GM19025 (cell line): ENCODE results near the gene CCNY.
"Not testable (repeated sequence)": the region's sequence is repeated elsewhere in the genome, so short reads cannot be mapped to it uniquely, and the experiment has no call there.

Experiments
- ATAC-seq: cut with Tn5 transposase; IDR thresholded peaks from one replicate; pipeline ENCODE4 v1.9.1; 2021; ENCODE audit warnings: mild to moderate bottlenecking, low read depth, moderate library complexity; ENCODE audit not compliant: unreplicated experiment

CCNY gene

GRCh38 chr10:35336084-35336831 lies at the start of gene CCNY:
Gene CCNY (plus strand): TSS chr10:35336509. CDS start chr10:35337054, 545 bp downstream.
- ATAC-seq = peak; percentile 65

GRCh38 chr10:35289198-35289597 lies 47.1 kb upstream of the CCNY start:
- ATAC-seq = no peak

DNA sequence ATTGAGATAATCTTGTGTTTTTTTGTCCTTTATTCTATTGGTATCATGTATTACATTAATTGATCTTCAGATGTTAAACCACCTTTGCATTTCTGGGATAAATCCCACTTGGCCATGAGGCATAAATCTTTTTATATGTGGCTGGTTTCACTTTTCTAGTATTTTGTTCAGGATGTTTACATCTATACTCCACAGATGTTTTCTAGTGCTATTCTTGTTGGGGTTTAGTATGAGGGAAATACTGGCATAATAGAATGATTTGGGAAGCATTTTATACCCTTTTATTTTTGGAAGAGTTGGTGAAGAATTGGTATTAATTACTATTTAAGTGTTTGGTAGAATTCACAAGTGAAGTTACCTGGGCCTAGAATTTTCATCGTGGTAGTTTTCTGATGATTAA lies 41.8 kb upstream of the CCNY start:
- no peak for ATAC-seq

GRCh38 chr10:35299016-35299415 lies 37.3 kb upstream of the CCNY start:
- ATAC-seq = no peak

GRCh38 chr10:35300063-35300699 lies 36.1 kb upstream of the CCNY start:
- peak; percentile 91 for ATAC-seq

- ATAC-seq = no peak
These were observed 31.7 kb upstream of the CCNY start for GRCh38 chr10:35304649-35305048.

DNA sequence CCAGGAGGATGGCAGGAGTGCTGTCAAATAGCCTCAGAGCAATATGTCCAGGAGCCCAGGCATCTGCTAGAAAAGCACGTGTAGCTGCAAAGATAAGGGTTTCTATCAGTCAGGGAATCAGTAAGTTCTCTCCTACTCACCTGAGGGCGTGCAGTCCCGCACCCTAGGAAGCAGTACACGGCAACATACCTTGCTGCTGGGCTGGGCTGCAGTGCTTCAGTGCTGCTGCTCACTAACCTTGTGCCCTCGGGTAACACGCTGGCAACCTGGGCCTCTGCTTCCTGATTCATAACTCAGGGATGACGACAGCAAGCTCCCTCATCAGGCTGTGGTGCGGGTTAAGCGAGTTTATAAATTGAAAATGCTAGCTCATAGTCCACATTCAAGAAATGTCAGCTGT lies 29.5 kb upstream of the CCNY start:
- no peak for ATAC-seq

GRCh38 chr10:35307297-35307696 lies 29.0 kb upstream of the CCNY start:
- no peak for ATAC-seq

GRCh38 chr10:35308809-35309208 lies 27.5 kb upstream of the CCNY start:
- ATAC-seq = no peak

GRCh38 chr10:35314142-35314541 lies 22.2 kb upstream of the CCNY start:
- ATAC-seq = not testable (repeated sequence)

DNA sequence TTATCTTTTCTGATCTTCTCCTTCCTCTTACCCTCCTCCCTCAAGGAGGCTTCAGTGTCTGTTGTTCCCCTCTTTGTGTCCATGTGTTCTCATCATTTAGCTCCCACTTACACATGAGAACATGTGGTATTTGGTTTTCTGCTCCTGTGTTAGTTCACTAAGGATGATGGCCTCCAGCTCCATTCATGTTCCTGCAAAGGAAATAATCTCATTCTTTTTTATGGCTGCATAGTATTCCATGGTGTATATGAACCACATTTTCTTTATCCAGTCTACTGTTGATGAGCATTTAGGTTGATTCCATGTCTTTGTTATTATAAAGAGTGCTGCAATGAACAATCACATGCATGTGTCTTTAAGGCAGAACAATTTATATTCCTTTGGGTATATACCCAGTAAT lies 21.1 kb upstream of the CCNY start:
- ATAC-seq = not testable (repeated sequence)

- ATAC-seq = no peak
These were observed 19.9 kb upstream of the CCNY start for GRCh38 chr10:35316218-35316967.

- ATAC-seq = no peak
These were observed 17.8 kb upstream of the CCNY start for GRCh38 chr10:35318551-35318950.

- no peak for ATAC-seq
These were observed 16.0 kb upstream of the CCNY start for GRCh38 chr10:35320341-35320740.

GRCh38 chr10:35322636-35323035 lies 13.7 kb upstream of the CCNY start:
- no peak for ATAC-seq

GRCh38 chr10:35324196-35324595 lies 12.1 kb upstream of the CCNY start:
- ATAC-seq = no peak

DNA sequence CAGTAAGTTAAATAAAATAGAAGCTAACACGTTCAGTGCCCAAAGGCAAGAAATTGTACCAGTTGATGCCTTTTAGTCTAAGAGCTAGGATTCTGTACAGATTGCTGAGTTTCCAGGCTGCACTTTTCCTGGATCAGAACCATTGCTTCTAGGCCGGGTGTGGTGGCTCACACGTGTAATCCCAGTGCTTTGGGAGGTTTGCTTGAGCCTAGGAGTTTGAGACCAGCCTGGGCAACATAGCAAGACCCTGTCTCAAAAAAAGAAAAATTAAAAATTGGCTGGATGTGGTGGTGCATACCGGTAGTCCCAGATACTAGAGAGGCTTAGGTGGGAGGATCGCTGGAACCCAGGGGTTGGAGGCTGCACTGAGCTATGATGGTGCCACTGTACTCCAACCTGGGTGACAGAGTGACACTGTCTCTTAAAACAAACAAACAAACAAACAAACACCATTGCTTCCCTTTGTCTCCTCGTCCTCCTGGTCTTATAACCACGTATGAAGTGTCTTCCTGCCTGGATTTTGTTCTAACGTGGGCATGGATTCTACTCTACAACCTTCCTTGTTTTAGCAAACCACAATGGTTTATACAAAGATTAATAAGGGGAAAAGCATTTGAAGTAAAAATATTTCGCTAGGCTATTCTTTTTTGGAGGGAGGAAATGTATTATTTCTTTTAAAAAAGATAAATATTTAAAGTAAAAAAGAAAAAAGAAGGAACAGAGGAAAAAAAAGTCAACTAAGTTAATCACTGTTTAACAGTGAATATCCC lies 9.7 kb upstream of the CCNY start:
- no peak for ATAC-seq

- ATAC-seq = no peak
These were observed 8.4 kb upstream of the CCNY start for GRCh38 chr10:35327790-35328403.

GRCh38 chr10:35328404-35329037 lies 7.8 kb upstream of the CCNY start:
- ATAC-seq = no peak

DNA sequence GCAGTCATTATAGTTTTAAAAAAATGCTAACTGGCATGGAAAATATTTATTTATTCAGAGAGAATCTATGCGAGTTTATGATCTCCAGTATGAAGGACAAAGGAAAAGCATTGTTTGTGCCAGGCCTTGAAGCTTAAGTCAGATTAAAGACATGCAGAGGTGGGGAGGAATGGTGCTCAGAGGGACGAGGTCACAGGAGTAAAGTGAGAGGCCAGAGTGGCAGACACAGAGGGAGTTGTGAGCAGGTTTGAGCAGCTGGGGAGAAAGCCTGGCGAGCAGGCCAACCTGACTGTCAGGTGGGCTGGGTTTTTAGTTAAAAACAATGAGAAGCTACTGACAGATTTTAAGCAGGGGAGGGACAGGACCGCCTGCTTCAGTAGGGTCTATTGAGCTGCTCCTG lies 6.8 kb upstream of the CCNY start:
- no peak for ATAC-seq
